H1 (cell line): ENCODE results near the gene C1orf50.
A peak's percentile ranks its signal among the peaks of the same experiment; 100 is the strongest.

ENCODE experiments used
- BCL11A ChIP-seq, 2 experiments: IDR thresholded peaks; one replicate each; pipeline ENCODE4 v1.6.1; 2011; ENCODE audit warnings: low read depth in 2 of 2, low read length in 2 of 2, mild to moderate bottlenecking in 2 of 2
- CHD1 ChIP-seq: IDR thresholded peaks from 2 replicates; pipeline ENCODE4 v1.6.1; 2012; ENCODE audit warnings: low read depth, low read length, improper control_type of control experiment
- EZH2 ChIP-seq: fragments of 200-600 bp; sonication (generic); IDR thresholded peaks from 2 replicates; pipeline ENCODE4 v1.7.1; 2012; ENCODE audit warnings: low read depth, mild to moderate bottlenecking, moderate library complexity, low read length, inconsistent platforms; ENCODE audit not compliant: severe bottlenecking
- JUN ChIP-seq: IDR thresholded peaks from 2 replicates; pipeline ENCODE4 v1.6.1; 2011; ENCODE audit warnings: low read depth, mild to moderate bottlenecking, improper control_type of control experiment, low read length
- KDM1A ChIP-seq: fragments of 200-600, 300-600 bp; sonication (generic); IDR thresholded peaks from 2 replicates; pipeline ENCODE4 v1.7.1; 2016; ENCODE audit warnings: mild to moderate bottlenecking, low read length, borderline replicate concordance
- MAFK ChIP-seq: IDR thresholded peaks from 2 replicates; pipeline ENCODE4 v1.6.1; 2012; ENCODE audit warnings: low read depth, mild to moderate bottlenecking, improper control_type of control experiment, low read length
- POLR2A ChIP-seq, 2 experiments: IDR thresholded peaks; 1 replicate in 1 of 2; 2 replicates in 1 of 2; pipeline ENCODE4 v1.6.1; 2011; ENCODE audit warnings: low read depth in 2 of 2, low read length in 2 of 2, mild to moderate bottlenecking in 2 of 2; ENCODE audit errors: control extremely low read depth in 1 of 2
- POLR2AphosphoS5 ChIP-seq: IDR thresholded peaks from 2 replicates; pipeline ENCODE4 v1.6.1; 2011; ENCODE audit warnings: low read depth, low read length
- RFX5 ChIP-seq: IDR thresholded peaks from 2 replicates; pipeline ENCODE4 v1.6.1; 2011; ENCODE audit warnings: low read depth, low read length, improper control_type of control experiment, borderline replicate concordance
- TBP ChIP-seq: IDR thresholded peaks from 2 replicates; pipeline ENCODE4 v1.6.1; 2011; ENCODE audit warnings: low read depth, low read length, improper control_type of control experiment
- TF ChIP-seq, protein P1 (sequence below): IDR thresholded peaks from 2 replicates; pipeline ENCODE4 v1.6.1; 2012; ENCODE audit warnings: inconsistent platforms
- TF ChIP-seq, protein P2 (sequence below), 3 experiments: IDR thresholded peaks; 1 replicate in 2 of 3; 2 replicates in 1 of 3; pipeline versions ENCODE4 v1.5.1 to v1.6.1; 2011; ENCODE audit warnings: low read length in 3 of 3, mild to moderate bottlenecking in 3 of 3, inconsistent platforms in 2 of 3, low read depth in 1 of 3, moderate library complexity in 1 of 3; ENCODE audit not compliant: insufficient read depth in 1 of 3; ENCODE audit errors: control extremely low read depth in 1 of 3
- TF ChIP-seq, protein P3 (sequence below): IDR thresholded peaks from 2 replicates; pipeline ENCODE4 v1.6.1; 2012; ENCODE audit warnings: low read length, inconsistent platforms

DNA sequence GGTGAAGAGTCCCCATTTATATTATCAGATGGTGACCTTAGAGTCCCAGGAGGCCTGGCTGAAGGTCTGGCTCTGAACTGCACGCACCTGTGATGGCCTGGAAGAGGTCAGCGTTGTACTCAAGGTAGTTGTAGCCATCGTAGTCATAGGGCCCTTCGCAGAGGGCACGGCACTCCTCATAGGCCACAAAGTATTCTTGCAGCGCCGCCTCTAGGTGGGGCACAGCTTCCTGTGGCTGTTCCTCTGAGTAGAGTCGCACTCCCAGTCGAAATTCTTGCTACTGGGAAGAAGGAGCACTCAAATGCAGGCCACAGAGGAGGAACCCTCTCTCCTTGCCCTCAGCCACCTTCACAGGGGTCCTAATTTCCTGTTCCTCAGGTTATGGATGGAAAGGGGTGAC, 7.9 kb upstream of the C1orf50 start:
- TF ChIP-seq, protein P1, sequence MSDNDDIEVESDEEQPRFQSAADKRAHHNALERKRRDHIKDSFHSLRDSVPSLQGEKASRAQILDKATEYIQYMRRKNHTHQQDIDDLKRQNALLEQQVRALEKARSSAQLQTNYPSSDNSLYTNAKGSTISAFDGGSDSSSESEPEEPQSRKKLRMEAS, result no peak
- TF ChIP-seq, protein P2, sequence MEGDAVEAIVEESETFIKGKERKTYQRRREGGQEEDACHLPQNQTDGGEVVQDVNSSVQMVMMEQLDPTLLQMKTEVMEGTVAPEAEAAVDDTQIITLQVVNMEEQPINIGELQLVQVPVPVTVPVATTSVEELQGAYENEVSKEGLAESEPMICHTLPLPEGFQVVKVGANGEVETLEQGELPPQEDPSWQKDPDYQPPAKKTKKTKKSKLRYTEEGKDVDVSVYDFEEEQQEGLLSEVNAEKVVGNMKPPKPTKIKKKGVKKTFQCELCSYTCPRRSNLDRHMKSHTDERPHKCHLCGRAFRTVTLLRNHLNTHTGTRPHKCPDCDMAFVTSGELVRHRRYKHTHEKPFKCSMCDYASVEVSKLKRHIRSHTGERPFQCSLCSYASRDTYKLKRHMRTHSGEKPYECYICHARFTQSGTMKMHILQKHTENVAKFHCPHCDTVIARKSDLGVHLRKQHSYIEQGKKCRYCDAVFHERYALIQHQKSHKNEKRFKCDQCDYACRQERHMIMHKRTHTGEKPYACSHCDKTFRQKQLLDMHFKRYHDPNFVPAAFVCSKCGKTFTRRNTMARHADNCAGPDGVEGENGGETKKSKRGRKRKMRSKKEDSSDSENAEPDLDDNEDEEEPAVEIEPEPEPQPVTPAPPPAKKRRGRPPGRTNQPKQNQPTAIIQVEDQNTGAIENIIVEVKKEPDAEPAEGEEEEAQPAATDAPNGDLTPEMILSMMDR (IDR thresholded peaks at IDR 0.05; ENCODE audit: control extremely low read depth in 1 of 3, insufficient read depth in 1 of 3, low read depth in 1 of 3, low read length in 3 of 3), result peak; percentile 37 to 64 (median 62); a peak in 3 of 4 replicates
- no peak for TF ChIP-seq RFX5
- TF ChIP-seq, protein P3, sequence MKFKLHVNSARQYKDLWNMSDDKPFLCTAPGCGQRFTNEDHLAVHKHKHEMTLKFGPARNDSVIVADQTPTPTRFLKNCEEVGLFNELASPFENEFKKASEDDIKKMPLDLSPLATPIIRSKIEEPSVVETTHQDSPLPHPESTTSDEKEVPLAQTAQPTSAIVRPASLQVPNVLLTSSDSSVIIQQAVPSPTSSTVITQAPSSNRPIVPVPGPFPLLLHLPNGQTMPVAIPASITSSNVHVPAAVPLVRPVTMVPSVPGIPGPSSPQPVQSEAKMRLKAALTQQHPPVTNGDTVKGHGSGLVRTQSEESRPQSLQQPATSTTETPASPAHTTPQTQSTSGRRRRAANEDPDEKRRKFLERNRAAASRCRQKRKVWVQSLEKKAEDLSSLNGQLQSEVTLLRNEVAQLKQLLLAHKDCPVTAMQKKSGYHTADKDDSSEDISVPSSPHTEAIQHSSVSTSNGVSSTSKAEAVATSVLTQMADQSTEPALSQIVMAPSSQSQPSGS, result no peak
- TF ChIP-seq KDM1A, result no peak
- TF ChIP-seq POLR2AphosphoS5, result no peak
- no peak for TF ChIP-seq CHD1
- no peak for TF ChIP-seq BCL11A (IDR thresholded peaks at IDR 0.05; ENCODE audit: low read depth in 2 of 2, low read length in 2 of 2)
- no peak for TF ChIP-seq JUN
- TF ChIP-seq POLR2A (IDR thresholded peaks at IDR 0.05; ENCODE audit: control extremely low read depth in 1 of 2, low read depth in 2 of 2, low read length in 2 of 2), result no peak
- TF ChIP-seq MAFK, result no peak
- TF ChIP-seq TBP, result no peak
- TF ChIP-seq EZH2, result no peak
